Right lobe of liver (tissue), 4 donors: ENCODE measurements around the gene AP3D1.

Source experiments
- POLR2A ChIP-seq: fragments of 450-650 bp; IDR thresholded peaks from one replicate; pipeline ENCODE4 v1.6.1; 2017; ENCODE audit warnings: antibody characterized with exemption, mild to moderate bottlenecking
- TF ChIP-seq, protein P1 (sequence below), 4 donors: fragments of 200-600 bp in 3 of 4; fragments of 450-650 bp in 1 of 4; IDR thresholded peaks; one replicate each; pipeline versions ENCODE4 v1.5.1 to v1.8.0; 2016 to 2022; ENCODE audit warnings: antibody characterized with exemption in 4 of 4, mild to moderate bottlenecking in 2 of 4
- donor health status: DM: no; HTN: no; CAD: no.
- donor health status: DM: no; HTN: no; CAD: no.
- donor health status: DM: no; HTN: yes; CAD: no.

DNA sequence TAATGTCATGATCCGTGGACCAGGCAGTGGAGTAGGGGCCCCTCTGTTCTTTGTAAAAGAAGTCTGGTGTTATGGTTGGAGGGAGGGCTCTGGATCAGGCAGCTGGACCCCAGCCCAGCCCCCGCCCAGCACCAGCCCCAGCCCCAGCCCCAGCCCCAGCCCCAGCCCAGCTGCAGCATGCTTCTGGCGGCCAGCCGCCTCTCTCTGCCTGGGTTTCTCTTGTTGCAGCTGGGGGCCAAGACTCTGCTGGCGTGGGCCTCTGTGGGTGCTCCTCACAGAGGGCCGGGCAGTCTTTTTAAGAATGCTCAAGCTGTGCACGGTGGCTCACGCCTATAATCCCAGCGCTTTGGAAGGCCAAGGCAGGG, 30.2 kb upstream of the AP3D1 start:
- TF ChIP-seq, protein P1, sequence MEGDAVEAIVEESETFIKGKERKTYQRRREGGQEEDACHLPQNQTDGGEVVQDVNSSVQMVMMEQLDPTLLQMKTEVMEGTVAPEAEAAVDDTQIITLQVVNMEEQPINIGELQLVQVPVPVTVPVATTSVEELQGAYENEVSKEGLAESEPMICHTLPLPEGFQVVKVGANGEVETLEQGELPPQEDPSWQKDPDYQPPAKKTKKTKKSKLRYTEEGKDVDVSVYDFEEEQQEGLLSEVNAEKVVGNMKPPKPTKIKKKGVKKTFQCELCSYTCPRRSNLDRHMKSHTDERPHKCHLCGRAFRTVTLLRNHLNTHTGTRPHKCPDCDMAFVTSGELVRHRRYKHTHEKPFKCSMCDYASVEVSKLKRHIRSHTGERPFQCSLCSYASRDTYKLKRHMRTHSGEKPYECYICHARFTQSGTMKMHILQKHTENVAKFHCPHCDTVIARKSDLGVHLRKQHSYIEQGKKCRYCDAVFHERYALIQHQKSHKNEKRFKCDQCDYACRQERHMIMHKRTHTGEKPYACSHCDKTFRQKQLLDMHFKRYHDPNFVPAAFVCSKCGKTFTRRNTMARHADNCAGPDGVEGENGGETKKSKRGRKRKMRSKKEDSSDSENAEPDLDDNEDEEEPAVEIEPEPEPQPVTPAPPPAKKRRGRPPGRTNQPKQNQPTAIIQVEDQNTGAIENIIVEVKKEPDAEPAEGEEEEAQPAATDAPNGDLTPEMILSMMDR (IDR thresholded peaks at IDR 0.05), result no peak
- no peak for TF ChIP-seq POLR2A
